AG09309 (cell line): ENCODE data around the gene PREX1.

Experiments used
- DNase-seq: peaks from one replicate; pipeline ENCODE4 v3.0.0-alpha.2; 2010; ENCODE audit warnings: low read depth
- H3K4me3 ChIP-seq: 2 replicates; pipeline ENCODE4 v1.5.1; 2011; ENCODE audit warnings: mild to moderate bottlenecking, low read depth, low read length, moderate library complexity; ENCODE audit not compliant: control insufficient read depth
- CTCF ChIP-seq: IDR thresholded peaks from 2 replicates; pipeline ENCODE4 v1.5.1; 2011; ENCODE audit warnings: mild to moderate bottlenecking, low read depth, low read length, inconsistent platforms; ENCODE audit not compliant: insufficient read depth, control insufficient read depth; ENCODE audit errors: missing control alignments

The PREX1 gene

DNA sequence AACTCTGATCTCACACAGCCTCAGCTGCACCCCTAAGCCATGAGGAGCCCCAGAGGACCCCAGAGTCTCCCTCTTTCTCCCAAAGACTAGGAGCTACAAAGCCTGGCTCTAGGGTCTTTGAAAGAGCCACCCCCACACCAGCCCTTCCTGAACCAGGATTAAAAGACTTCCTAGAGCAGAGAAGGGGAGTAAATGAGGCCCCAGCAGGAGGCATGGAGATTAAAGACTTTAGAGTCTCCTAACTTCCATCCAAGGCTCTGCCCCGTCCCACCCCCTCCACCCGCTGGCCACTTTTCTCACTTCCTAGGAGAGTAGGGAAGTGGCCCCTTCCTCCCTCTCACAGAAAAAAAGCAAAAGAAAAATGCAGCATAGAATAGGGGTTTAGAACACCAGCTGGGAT lies 1.7 kb downstream of the PREX1 start:
- H3K4me3 ChIP-seq = no peak overlapping the region; the same call in 1 of the 2 replicates
- DNase-seq = no peak
- no peak for TF ChIP-seq CTCF

- DNase-seq = no peak
- TF ChIP-seq CTCF = no peak
- no peak overlapping the region for H3K4me3 ChIP-seq
Observed at GRCh38 chr20:48825566-48825920, 2.3 kb downstream of the PREX1 start.

DNA sequence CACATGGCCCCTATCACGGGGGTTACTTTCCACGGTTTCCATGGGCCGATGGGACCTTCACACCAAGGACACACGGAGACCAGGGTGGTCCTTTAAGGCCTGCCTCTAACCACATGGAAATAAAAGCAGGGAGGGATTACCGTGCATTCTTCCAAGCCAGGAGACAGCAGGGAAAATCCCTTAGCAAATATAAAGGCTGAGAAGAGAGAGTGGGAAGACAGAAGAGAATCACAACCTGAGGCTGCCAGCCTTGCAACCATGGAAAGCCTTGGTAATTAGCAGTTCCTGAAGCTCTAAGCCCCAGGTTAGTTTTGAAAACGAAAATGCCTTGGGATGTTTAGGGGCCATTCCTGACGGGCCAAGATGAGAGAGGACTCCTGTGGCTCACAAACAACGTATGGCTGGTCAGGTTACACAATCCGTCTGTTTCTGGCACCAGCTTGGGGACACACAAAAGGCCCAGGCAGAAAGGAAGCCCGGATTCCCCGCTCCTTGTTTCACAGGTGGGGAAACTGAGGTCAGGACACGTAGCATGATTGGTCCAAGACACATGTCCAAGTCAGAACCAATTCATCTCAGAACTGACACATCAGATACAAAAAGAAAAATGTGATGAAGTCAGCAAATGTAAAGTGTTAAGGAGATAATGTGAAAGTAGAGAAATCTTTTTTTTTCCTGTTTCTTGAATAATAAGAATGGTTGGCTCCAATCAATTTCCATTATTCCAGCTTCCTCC lies 2.8 kb downstream of the PREX1 start:
- H3K4me3 ChIP-seq = no peak overlapping the region
- no peak for TF ChIP-seq CTCF
- no peak for DNase-seq

- peak; percentile 60 for DNase-seq
- no peak overlapping the region for H3K4me3 ChIP-seq
- no peak for TF ChIP-seq CTCF
Observed at GRCh38 chr20:48823960-48824498, 3.8 kb downstream of the PREX1 start.

- H3K4me3 ChIP-seq = no peak overlapping the region
- TF ChIP-seq CTCF = no peak
- no peak for DNase-seq
Observed at GRCh38 chr20:48823476-48823875, 4.3 kb downstream of the PREX1 start.

- DNase-seq = no peak
- TF ChIP-seq CTCF = no peak
- no peak overlapping the region for H3K4me3 ChIP-seq
Observed at GRCh38 chr20:48822879-48823385, 4.9 kb downstream of the PREX1 start.
